RWPE2 (cell line): ENCODE data around the gene ELP4.

Source experiments
- ATAC-seq: fragments of 200-7000 bp; cut with Tn5 transposase; 3 replicates; pipeline ENCODE4 v1.9.1; 2021; ENCODE audit warnings: low read depth
- DNase-seq: peaks from one replicate; pipeline ENCODE4 v3.0.0-alpha.2; 2020; ENCODE audit warnings: low spot score
- H3K27ac ChIP-seq: fragments of 450-650 bp; 2 replicates; pipeline ENCODE4 v1.5.1; 2017; ENCODE audit warnings: mild to moderate bottlenecking; ENCODE audit not compliant: poor library complexity, severe bottlenecking
- H3K27me3 ChIP-seq: fragments of 250-450 bp; sonication (Bioruptor Pico); 2 replicates; pipeline ENCODE4 v1.5.1; 2021; ENCODE audit warnings: mild to moderate bottlenecking, moderate library complexity; ENCODE audit not compliant: insufficient read depth, poor library complexity, severe bottlenecking
- H3K36me3 ChIP-seq: fragments of 250-450 bp; sonication (Bioruptor Pico); 2 replicates; pipeline ENCODE4 v1.5.1; 2020; ENCODE audit warnings: low read depth, mild to moderate bottlenecking, moderate library complexity
- H3K4me1 ChIP-seq: fragments of 250-450 bp; sonication (Bioruptor Pico); 2 replicates; pipeline ENCODE4 v1.5.1; 2021; ENCODE audit warnings: mild to moderate bottlenecking, moderate library complexity; ENCODE audit not compliant: insufficient read depth, poor library complexity, severe bottlenecking
- H3K4me3 ChIP-seq: fragments of 250-450 bp; sonication (Bioruptor Pico); 2 replicates; pipeline ENCODE4 v1.5.1; 2021; ENCODE audit warnings: mild to moderate bottlenecking, moderate library complexity; ENCODE audit not compliant: severe bottlenecking
- H3K9me3 ChIP-seq: fragments of 250-450 bp; sonication (Bioruptor Pico); 2 replicates; pipeline ENCODE4 v1.5.1; 2021; ENCODE audit warnings: mild to moderate bottlenecking, moderate library complexity; ENCODE audit not compliant: severe bottlenecking
- CTCF ChIP-seq: fragments of 450-650 bp; IDR thresholded peaks from one replicate; pipeline ENCODE4 v1.5.1; 2017; ENCODE audit warnings: mild to moderate bottlenecking, moderate library complexity; ENCODE audit not compliant: poor library complexity, severe bottlenecking

The ELP4 gene

GRCh38 chr11:31818425-31818755, 308.8 kb downstream of the ELP4 start:
- H3K4me3 ChIP-seq = no peak overlapping the region
- DNase-seq (no peak), ATAC-seq (no peak)
- no peak overlapping the region for H3K27ac ChIP-seq
- no peaks in the 10 kb centered on the region for H3K4me1 ChIP-seq
- no peaks in the 10 kb centered on the region for H3K36me3 ChIP-seq
- no peaks in the 10 kb centered on the region for H3K9me3 ChIP-seq
- TF ChIP-seq CTCF = no peak
- peaks cover 99% of the 10 kb centered on the region for H3K27me3 ChIP-seq

GRCh38 chr11:31818874-31819331, 309.3 kb downstream of the ELP4 start:
- H3K4me1 ChIP-seq = no peaks in the 10 kb centered on the region
- DNase-seq (no peak), ATAC-seq (no peak)
- no peak overlapping the region for H3K4me3 ChIP-seq
- H3K27me3 ChIP-seq = peaks cover 99% of the 10 kb centered on the region
- no peaks in the 10 kb centered on the region for H3K9me3 ChIP-seq
- no peaks in the 10 kb centered on the region for H3K36me3 ChIP-seq
- H3K27ac ChIP-seq = no peak overlapping the region
- TF ChIP-seq CTCF = no peak

- no peak overlapping the region for H3K4me3 ChIP-seq
- H3K27ac ChIP-seq = no peak overlapping the region
- H3K36me3 ChIP-seq = no peaks in the 10 kb centered on the region
- DNase-seq (no peak), ATAC-seq (no peak)
- H3K9me3 ChIP-seq = no peaks in the 10 kb centered on the region
- no peaks in the 10 kb centered on the region for H3K4me1 ChIP-seq
- H3K27me3 ChIP-seq = peaks cover 99% of the 10 kb centered on the region
- no peak for TF ChIP-seq CTCF
Measured at GRCh38 chr11:31819621-31820437, 310.3 kb downstream of the ELP4 start.

DNA sequence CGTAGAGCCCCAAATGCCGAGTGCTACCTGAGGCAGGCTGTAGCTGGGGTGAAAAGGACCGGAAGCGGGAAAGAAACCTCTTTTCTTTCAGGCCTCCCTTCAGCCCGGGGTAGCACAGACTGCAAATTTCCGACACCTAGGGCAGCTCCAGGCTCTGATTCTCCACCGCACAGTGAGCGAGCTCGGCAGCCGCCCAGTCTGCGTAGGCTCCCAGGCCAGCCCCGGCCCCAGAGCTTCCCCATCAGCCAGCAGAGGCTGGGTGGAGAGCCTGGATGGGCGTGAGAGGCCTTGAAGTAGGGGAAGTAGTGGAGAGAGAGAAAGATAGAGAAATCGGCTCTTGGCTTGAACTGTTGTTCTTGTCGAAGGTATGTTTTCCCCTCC, 310.9 kb downstream of the ELP4 start:
- Histone ChIP-seq H3K4me3 (no peak overlapping the region), H3K27ac (no peak overlapping the region), H3K4me1 (no peaks in the 10 kb centered on the region), H3K9me3 (no peaks in the 10 kb centered on the region), H3K36me3 (no peaks in the 10 kb centered on the region), H3K27me3 (peaks cover 99% of the 10 kb centered on the region)
- TF ChIP-seq CTCF = no peak
- DNase-seq (no peak), ATAC-seq (0 out of 3 replicates have a peak, but pooled peaks have one; percentile 14)

DNA sequence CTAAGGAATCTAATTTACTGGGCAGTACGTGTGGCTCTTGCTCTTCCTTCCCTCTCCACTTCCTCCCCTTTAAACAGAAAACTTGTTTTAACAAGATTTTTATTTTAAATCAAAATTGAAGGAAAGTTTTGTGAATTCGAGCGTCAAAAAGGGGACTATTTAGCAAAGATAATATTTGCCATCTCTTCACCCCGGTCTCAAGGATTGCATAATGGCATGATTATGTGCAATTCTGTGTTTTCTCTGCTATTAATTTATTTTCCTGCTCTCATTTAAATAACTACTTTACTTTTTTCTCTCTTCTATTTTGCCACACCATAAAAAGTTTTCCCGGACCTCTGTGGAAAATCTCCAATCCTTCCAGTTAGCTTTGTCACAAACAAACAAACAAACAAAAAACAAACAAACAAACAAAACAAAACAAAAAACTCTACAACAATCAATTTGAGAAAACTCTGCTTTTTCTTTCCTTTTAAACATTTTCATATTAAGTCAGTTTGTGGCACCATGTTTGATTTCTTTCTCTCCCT, 311.7 kb downstream of the ELP4 start:
- no peaks in the 10 kb centered on the region for H3K4me1 ChIP-seq
- no peaks in the 10 kb centered on the region for H3K9me3 ChIP-seq
- no peak for TF ChIP-seq CTCF
- no peak overlapping the region for H3K4me3 ChIP-seq
- H3K27me3 ChIP-seq = peaks cover 99% of the 10 kb centered on the region
- no peak overlapping the region for H3K27ac ChIP-seq
- DNase-seq (no peak), ATAC-seq (no peak)
- H3K36me3 ChIP-seq = no peaks in the 10 kb centered on the region
